HepG2 (cell line): ENCODE data around the gene ECM1. TPM values are rescaled to one million over a fixed set of nuclear protein-coding genes. Genes with fewer than 3 reads are reported as not detected.
A peak's percentile ranks its signal among the peaks of the same experiment; 100 is the strongest.

Source experiments
- ATF7-NPFF ChIP-seq: sonication (generic); formaldehyde crosslinking; IDR thresholded peaks from 2 replicates; pipeline ENCODE4 v1.8.1; 2023; ENCODE audit warnings: mild to moderate bottlenecking, low read depth, missing genetic modification reagents, moderate library complexity
- CEBPG ChIP-seq: IDR thresholded peaks from 2 replicates; pipeline ENCODE4 v1.6.1; 2016
- CHD2 ChIP-seq: IDR thresholded peaks from 2 replicates; pipeline ENCODE4 v1.6.1; 2011; ENCODE audit warnings: low read depth, low read length, improper control_type of control experiment
- DPF2 ChIP-seq: sonication (generic); formaldehyde crosslinking; IDR thresholded peaks from 2 replicates; pipeline ENCODE4 v1.4.0; 2020; ENCODE audit warnings: mild to moderate bottlenecking, low read depth, missing genetic modification reagents, borderline replicate concordance
- DRAP1 ChIP-seq: IDR thresholded peaks from 2 replicates; pipeline ENCODE4 v1.6.1; 2016; ENCODE audit warnings: missing genetic modification reagents, missing compliant biosample characterization
- FIP1L1 ChIP-seq: fragments of 200-400 bp; formaldehyde crosslinking; IDR thresholded peaks from 2 replicates; pipeline ENCODE4 v1.6.1; 2018; ENCODE audit warnings: low read depth, mild to moderate bottlenecking, low read length, moderate library complexity, borderline replicate concordance; ENCODE audit not compliant: insufficient read depth
- HIC2 ChIP-seq: sonication (generic); formaldehyde crosslinking; IDR thresholded peaks from 2 replicates; pipeline ENCODE4 v1.9.0; 2022; ENCODE audit warnings: low read depth, missing genetic modification reagents
- IRX3 ChIP-seq: sonication (generic); formaldehyde crosslinking; IDR thresholded peaks from 2 replicates; pipeline ENCODE4 v1.8.1; 2023; ENCODE audit warnings: mild to moderate bottlenecking, low read depth, missing genetic modification reagents, borderline replicate concordance
- MAFF ChIP-seq: IDR thresholded peaks from 2 replicates; pipeline ENCODE4 v1.6.1; 2011; ENCODE audit warnings: low read depth, low read length, improper control_type of control experiment
- RXRB ChIP-seq: IDR thresholded peaks from 2 replicates; pipeline ENCODE4 v1.6.1; 2016; ENCODE audit warnings: borderline replicate concordance, missing genetic modification reagents, missing compliant biosample characterization
- SMAD1 ChIP-seq: sonication (generic); formaldehyde crosslinking; IDR thresholded peaks from 2 replicates; pipeline ENCODE4 v1.4.0; 2020; ENCODE audit warnings: missing genetic modification reagents, low read depth, mild to moderate bottlenecking, borderline replicate concordance
- SMARCC2 ChIP-seq: fragments of 450-650 bp; IDR thresholded peaks from 2 replicates; pipeline ENCODE4 v1.6.1; 2017; ENCODE audit warnings: antibody characterized with exemption, mild to moderate bottlenecking
- WIZ ChIP-seq: sonication (generic); formaldehyde crosslinking; IDR thresholded peaks from 2 replicates; pipeline ENCODE4 v1.5.1; 2020; ENCODE audit warnings: mild to moderate bottlenecking, missing genetic modification reagents
- ZNF281 ChIP-seq: sonication (generic); formaldehyde crosslinking; IDR thresholded peaks from 2 replicates; pipeline ENCODE4 v1.4.0; 2020; ENCODE audit warnings: missing genetic modification reagents, borderline replicate concordance
- ZNF337 ChIP-seq: sonication (generic); formaldehyde crosslinking; IDR thresholded peaks from 2 replicates; pipeline ENCODE4 v1.5.1; 2020; ENCODE audit warnings: missing genetic modification reagents, low read depth, mild to moderate bottlenecking, borderline replicate concordance
- ZNF33A ChIP-seq: sonication (generic); formaldehyde crosslinking; IDR thresholded peaks from 2 replicates; pipeline ENCODE4 v1.5.1; 2020; ENCODE audit warnings: missing genetic modification reagents, mild to moderate bottlenecking, moderate library complexity, borderline replicate concordance
- ZNF512 ChIP-seq: sonication (generic); formaldehyde crosslinking; IDR thresholded peaks from 2 replicates; pipeline ENCODE4 v1.4.0; 2020; ENCODE audit warnings: mild to moderate bottlenecking, missing genetic modification reagents
- ZNF644 ChIP-seq: IDR thresholded peaks from 2 replicates; pipeline ENCODE4 v1.6.1; 2016; ENCODE audit warnings: low read depth
- ZNF839 ChIP-seq: sonication (generic); formaldehyde crosslinking; IDR thresholded peaks from 2 replicates; pipeline ENCODE4 v1.4.0; 2020; ENCODE audit warnings: missing genetic modification reagents, mild to moderate bottlenecking, borderline replicate concordance
- polyA plus RNA-seq, 8 experiments: library from polyadenylated mRNA; depleted of rRNA in 3 of 8; stranded (reverse) in 7 of 8; unstranded in 1 of 8; fragments of >200 nt; fragmentation: Illumina TruSeq in 4 of 8; extraction: Trizol in 4 of 8; gene quantifications; 2 replicates each; pipeline versions ENCODE4 v1.2.1 to v1.2.3, GENCODE V29; 2011 to 2016; ENCODE audit warnings: low read depth in 4 of 8, missing spikeins in 1 of 8, mixed read lengths in 1 of 8; ENCODE audit not compliant: insufficient read depth in 1 of 8
- total RNA-seq, 5 experiments: library from RNA; depleted of rRNA; stranded (reverse); fragments of >200 nt; fragmentation: Illumina TruSeq; extraction: Trizol; gene quantifications; 2 replicates each; pipeline ENCODE4 v1.2.3, GENCODE V29; 2016; ENCODE audit warnings: low read depth in 1 of 5
- TF ChIP-seq, protein P1 (sequence below): sonication (generic); formaldehyde crosslinking; IDR thresholded peaks from 2 replicates; pipeline ENCODE4 v1.4.0; 2020; ENCODE audit warnings: missing genetic modification reagents

ECM1 gene
- total and polyA plus RNA-seq, 2 of the 13 experiments (the other 11 are each of a cell fraction or from before 2014, with no cell fraction given): 0.42 to 1.0 TPM

- TF ChIP-seq, protein P1, sequence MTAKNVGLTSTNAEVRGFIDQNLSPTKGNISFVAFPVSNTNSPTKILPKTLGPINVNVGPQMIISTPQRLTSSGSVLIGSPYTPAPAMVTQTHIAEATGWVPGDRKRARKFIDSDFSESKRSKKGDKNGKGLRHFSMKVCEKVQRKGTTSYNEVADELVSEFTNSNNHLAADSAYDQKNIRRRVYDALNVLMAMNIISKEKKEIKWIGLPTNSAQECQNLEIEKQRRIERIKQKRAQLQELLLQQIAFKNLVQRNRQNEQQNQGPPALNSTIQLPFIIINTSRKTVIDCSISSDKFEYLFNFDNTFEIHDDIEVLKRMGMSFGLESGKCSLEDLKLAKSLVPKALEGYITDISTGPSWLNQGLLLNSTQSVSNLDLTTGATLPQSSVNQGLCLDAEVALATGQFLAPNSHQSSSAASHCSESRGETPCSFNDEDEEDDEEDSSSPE: no peak
- no peak for TF ChIP-seq CHD2
- TF ChIP-seq ZNF33A: no peak
- 0 out of 2 replicates have a peak, but pooled peaks have one; percentile 38 for TF ChIP-seq HIC2 (CRISPR knock-in tag)
- 0 out of 2 replicates have a peak, but pooled peaks have one; percentile 19 for TF ChIP-seq ZNF512 (CRISPR knock-in tag)
- 0 out of 2 replicates have a peak, but pooled peaks have one; percentile 18 for TF ChIP-seq ZNF281 (CRISPR knock-in tag)
- TF ChIP-seq SMARCC2: no peak
- no peak for TF ChIP-seq WIZ (CRISPR knock-in tag)
- TF ChIP-seq RXRB (CRISPR knock-in tag): peak; percentile 73; the same call in 1 of the 2 replicates
- TF ChIP-seq ZNF337 (CRISPR knock-in tag): 0 out of 2 replicates have a peak, but pooled peaks have one; percentile 19
- no peak for TF ChIP-seq SMAD1 (CRISPR knock-in tag)
- no peak for TF ChIP-seq MAFF
- no peak for TF ChIP-seq ATF7-NPFF (CRISPR knock-in tag)
- peak; percentile 44 for TF ChIP-seq DRAP1 (CRISPR knock-in tag)
- TF ChIP-seq FIP1L1: no peak
- TF ChIP-seq ZNF644 (CRISPR knock-in tag): no peak
- peak; percentile 46 for TF ChIP-seq DPF2 (CRISPR knock-in tag)
- peak; percentile 45; the same call in 1 of the 2 replicates for TF ChIP-seq ZNF839 (CRISPR knock-in tag)
- no peak for TF ChIP-seq IRX3 (CRISPR knock-in tag)
- TF ChIP-seq CEBPG (CRISPR knock-in tag): peak; percentile 95
Observed at GRCh38 chr1:150552128-150552910, 44.4 kb downstream of the ECM1 start (continued).
